ENCODE data around the gene CPN2. TPM values are rescaled to one million over a fixed set of nuclear protein-coding genes. Genes with fewer than 3 reads are reported as not detected.

Gene CPN2
- total and polyA plus RNA-seq, 2 of the 13 experiments (the other 11 are each of a cell fraction or from before 2014, with no cell fraction given) = 26.7 to 27.7 TPM

DNA sequence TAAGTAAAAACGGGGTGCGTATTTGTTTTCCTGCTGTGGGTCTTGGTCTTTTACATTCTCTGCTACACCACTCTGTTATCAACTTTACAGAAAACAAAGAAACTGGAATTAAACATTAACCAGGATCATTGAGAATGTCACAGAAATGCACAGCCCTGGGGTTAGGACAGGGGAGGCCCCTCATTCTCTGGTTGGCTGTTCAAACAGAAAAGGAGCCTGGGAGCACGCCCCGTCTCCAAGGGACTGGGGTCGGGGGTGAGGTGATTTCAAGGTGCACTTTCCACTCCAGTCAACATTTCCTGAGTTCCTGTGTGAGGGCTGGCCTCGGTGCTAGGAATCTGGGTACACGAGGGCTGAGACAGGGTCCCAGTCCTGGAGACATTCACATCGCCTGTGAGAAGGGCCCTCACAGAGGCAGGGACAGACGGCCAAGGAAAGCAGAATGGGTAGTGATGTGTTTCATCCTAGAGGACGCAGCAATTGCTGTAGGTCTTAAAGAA lies 30.3 kb downstream of the CPN2 start (continued):
- TF ChIP-seq, protein P1, sequence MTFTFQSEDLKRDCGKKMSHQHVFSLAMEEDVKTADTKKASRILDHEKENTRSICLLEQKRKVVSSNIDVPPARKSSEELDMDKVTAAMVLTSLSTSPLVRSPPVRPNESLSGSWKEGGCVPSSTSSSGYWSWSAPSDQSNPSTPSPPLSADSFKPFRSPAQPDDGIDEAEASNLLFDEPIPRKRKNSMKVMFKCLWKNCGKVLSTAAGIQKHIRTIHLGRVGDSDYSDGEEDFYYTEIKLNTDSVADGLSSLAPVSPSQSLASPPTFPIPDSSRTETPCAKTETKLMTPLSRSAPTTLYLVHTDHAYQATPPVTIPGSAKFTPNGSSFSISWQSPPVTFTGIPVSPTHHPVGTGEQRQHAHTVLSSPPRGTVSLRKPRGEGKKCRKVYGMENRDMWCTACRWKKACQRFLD (CRISPR knock-in tag; IDR thresholded peaks at IDR 0.05; ENCODE audit: borderline replicate concordance) = no peak
- TF ChIP-seq ZNF563 (CRISPR knock-in tag; IDR thresholded peaks at IDR 0.05) (no peak), HOXA9 (CRISPR knock-in tag; IDR thresholded peaks at IDR 0.05; ENCODE audit: borderline replicate concordance) (no peak), PHF5A (CRISPR knock-in tag; IDR thresholded peaks at IDR 0.05; ENCODE audit: low read depth, unreplicated experiment) (peak; percentile 48), ZNF296 (CRISPR knock-in tag; conservative IDR thresholded peaks at IDR 0.05) (no peak), ZSCAN25 (CRISPR knock-in tag; IDR thresholded peaks at IDR 0.05) (peak; percentile 45; the same call in 1 of the 2 replicates), ZNF766 (CRISPR knock-in tag; IDR thresholded peaks at IDR 0.05; ENCODE audit: borderline replicate concordance) (peak; percentile 23; the same call in 1 of the 2 replicates), MED8 (CRISPR knock-in tag; IDR thresholded peaks at IDR 0.05; ENCODE audit: insufficient replicate concordance) (no peak), ISX (CRISPR knock-in tag; conservative IDR thresholded peaks at IDR 0.05) (no peak), FOXK1 (CRISPR knock-in tag; IDR thresholded peaks at IDR 0.05; ENCODE audit: borderline replicate concordance, low read depth) (no peak), ZNF737 (CRISPR knock-in tag; IDR thresholded peaks at IDR 0.05; ENCODE audit: borderline replicate concordance) (no peak), ZNF235 (CRISPR knock-in tag; IDR thresholded peaks at IDR 0.05; ENCODE audit: borderline replicate concordance) (no peak), HNRNPUL1 (IDR thresholded peaks at IDR 0.05; ENCODE audit: low read depth, low read length) (no peak), NR2F2 (IDR thresholded peaks at IDR 0.05; ENCODE audit: borderline replicate concordance, low read depth) (peak; percentile 60; the same call in 1 of the 2 replicates), KMT2B (CRISPR knock-in tag; IDR thresholded peaks at IDR 0.05) (no peak; the same call in 1 of the 2 replicates), ZNF264 (CRISPR knock-in tag; IDR thresholded peaks at IDR 0.05) (no peak)
- TF ChIP-seq, protein P2, sequence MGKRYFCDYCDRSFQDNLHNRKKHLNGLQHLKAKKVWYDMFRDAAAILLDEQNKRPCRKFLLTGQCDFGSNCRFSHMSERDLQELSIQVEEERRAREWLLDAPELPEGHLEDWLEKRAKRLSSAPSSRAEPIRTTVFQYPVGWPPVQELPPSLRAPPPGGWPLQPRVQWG (CRISPR knock-in tag; IDR thresholded peaks at IDR 0.05; ENCODE audit: borderline replicate concordance, low read depth) = no peak
- TF ChIP-seq, protein P3, sequence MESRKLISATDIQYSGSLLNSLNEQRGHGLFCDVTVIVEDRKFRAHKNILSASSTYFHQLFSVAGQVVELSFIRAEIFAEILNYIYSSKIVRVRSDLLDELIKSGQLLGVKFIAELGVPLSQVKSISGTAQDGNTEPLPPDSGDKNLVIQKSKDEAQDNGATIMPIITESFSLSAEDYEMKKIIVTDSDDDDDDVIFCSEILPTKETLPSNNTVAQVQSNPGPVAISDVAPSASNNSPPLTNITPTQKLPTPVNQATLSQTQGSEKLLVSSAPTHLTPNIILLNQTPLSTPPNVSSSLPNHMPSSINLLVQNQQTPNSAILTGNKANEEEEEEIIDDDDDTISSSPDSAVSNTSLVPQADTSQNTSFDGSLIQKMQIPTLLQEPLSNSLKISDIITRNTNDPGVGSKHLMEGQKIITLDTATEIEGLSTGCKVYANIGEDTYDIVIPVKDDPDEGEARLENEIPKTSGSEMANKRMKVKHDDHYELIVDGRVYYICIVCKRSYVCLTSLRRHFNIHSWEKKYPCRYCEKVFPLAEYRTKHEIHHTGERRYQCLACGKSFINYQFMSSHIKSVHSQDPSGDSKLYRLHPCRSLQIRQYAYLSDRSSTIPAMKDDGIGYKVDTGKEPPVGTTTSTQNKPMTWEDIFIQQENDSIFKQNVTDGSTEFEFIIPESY (CRISPR knock-in tag; IDR thresholded peaks at IDR 0.05) = no peak
- TF ChIP-seq, protein P4, sequence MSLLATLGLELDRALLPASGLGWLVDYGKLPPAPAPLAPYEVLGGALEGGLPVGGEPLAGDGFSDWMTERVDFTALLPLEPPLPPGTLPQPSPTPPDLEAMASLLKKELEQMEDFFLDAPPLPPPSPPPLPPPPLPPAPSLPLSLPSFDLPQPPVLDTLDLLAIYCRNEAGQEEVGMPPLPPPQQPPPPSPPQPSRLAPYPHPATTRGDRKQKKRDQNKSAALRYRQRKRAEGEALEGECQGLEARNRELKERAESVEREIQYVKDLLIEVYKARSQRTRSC (CRISPR knock-in tag; IDR thresholded peaks at IDR 0.05; ENCODE audit: low read depth) = no peak
- TF ChIP-seq, protein P5, sequence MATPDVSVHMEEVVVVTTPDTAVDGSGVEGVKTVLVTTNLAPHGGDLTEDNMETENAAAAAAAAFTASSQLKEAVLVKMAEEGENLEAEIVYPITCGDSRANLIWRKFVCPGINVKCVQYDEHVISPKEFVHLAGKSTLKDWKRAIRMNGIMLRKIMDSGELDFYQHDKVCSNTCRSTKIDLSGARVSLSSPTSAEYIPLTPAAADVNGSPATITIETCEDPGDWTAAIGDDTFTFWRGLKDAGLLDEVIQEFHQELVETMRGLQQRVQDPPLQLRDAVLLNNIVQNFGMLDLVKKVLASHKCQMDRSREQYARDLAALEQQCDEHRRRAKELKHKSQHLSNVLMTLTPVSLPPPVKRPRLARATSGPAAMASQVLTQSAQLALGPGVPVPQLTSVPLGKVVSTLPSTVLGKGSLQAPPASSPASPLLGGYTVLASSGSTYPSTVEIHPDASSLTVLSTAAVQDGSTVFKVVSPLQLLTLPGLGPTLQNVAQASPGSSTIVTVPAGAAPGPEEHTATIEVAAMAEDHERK (CRISPR knock-in tag; IDR thresholded peaks at IDR 0.05; ENCODE audit: low read depth) = no peak
- TF ChIP-seq, protein P6, sequence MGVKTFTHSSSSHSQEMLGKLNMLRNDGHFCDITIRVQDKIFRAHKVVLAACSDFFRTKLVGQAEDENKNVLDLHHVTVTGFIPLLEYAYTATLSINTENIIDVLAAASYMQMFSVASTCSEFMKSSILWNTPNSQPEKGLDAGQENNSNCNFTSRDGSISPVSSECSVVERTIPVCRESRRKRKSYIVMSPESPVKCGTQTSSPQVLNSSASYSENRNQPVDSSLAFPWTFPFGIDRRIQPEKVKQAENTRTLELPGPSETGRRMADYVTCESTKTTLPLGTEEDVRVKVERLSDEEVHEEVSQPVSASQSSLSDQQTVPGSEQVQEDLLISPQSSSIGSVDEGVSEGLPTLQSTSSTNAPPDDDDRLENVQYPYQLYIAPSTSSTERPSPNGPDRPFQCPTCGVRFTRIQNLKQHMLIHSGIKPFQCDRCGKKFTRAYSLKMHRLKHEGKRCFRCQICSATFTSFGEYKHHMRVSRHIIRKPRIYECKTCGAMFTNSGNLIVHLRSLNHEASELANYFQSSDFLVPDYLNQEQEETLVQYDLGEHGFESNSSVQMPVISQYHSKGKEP (CRISPR knock-in tag; IDR thresholded peaks at IDR 0.05) = no peak
